IMR-90 (cell line): ENCODE data around the gene LY6G6D. TPM values are rescaled to one million over a fixed set of nuclear protein-coding genes. Genes with fewer than 3 reads are reported as not detected.

Experiments used
- ATAC-seq: fragments of 200-7000 bp; cut with Tn5 transposase; 2 replicates; pipeline ENCODE4 v1.9.1; 2020; ENCODE audit warnings: low read depth, mild to moderate bottlenecking, moderate library complexity
- BruUV-seq: library from RNA; stranded (reverse); fragments of 400-500 nt; replicated peaks from 2 replicates; lab custom pipeline; 2021; lab: Mats Ljungman, UMichigan
- CTCF ChIA-PET: fragments of 300-600 bp; formaldehyde crosslinking; extraction: SDS; loops from one replicate; lab custom pipeline; 2021; ENCODE audit warnings: antibody characterized with exemption; lab: Yijun Ruan, JAX
- POLR2A ChIA-PET: fragments of 300-600 bp; sonication (Branson Sonifier 250); formaldehyde crosslinking; loops from one replicate; lab custom pipeline; 2022; ENCODE audit warnings: antibody characterized with exemption; ENCODE audit not compliant: unreplicated experiment; lab: Charles Lee
- DNase-seq: peaks from one replicate; pipeline ENCODE4 v3.0.0; 2013
- H2AFZ ChIP-seq: replicated peaks from 2 replicates; pipeline ENCODE3; 2013; ENCODE audit warnings: low read length, mild to moderate bottlenecking; ENCODE audit not compliant: poor library complexity
- H2AK5ac ChIP-seq: 2 replicates; pipeline ENCODE4 v1.6.1; 2013; ENCODE audit warnings: low read depth, low read length, inconsistent platforms
- H2AK9ac ChIP-seq: replicated peaks from 2 replicates; pipeline ENCODE3; 2013; ENCODE audit warnings: mild to moderate bottlenecking, low read depth, low read length, moderate library complexity; ENCODE audit not compliant: poor library complexity
- H2BK120ac ChIP-seq: 2 replicates; pipeline ENCODE4 v1.6.1; 2013; ENCODE audit warnings: low read depth, low read length, inconsistent platforms
- H2BK15ac ChIP-seq: 3 replicates; pipeline ENCODE4 v1.6.1; 2013; ENCODE audit warnings: low read depth, low read length, inconsistent platforms
- H2BK20ac ChIP-seq: 2 replicates; pipeline ENCODE4 v1.6.1; 2013; ENCODE audit warnings: low read depth, mild to moderate bottlenecking, inconsistent platforms, low read length, moderate library complexity
- H2BK5ac ChIP-seq: 2 replicates; pipeline ENCODE4 v1.6.1; 2013; ENCODE audit warnings: mild to moderate bottlenecking, low read depth, low read length, inconsistent platforms; ENCODE audit not compliant: poor library complexity, severe bottlenecking
- H3K14ac ChIP-seq: replicated peaks from 2 replicates; pipeline ENCODE4 v1.6.1; 2013; ENCODE audit warnings: low read depth, low read length, inconsistent platforms
- H3K18ac ChIP-seq: 2 replicates; pipeline ENCODE4 v1.6.1; 2013; ENCODE audit warnings: low read depth, low read length, control low read depth
- H3K23ac ChIP-seq: 2 replicates; pipeline ENCODE4 v1.6.1; 2013; ENCODE audit warnings: low read depth, low read length, inconsistent platforms
- H3K27ac ChIP-seq: 2 replicates; pipeline ENCODE4 v1.5.1; 2013; ENCODE audit warnings: mild to moderate bottlenecking, control low read depth, low read length; ENCODE audit not compliant: insufficient read depth
- H3K27me3 ChIP-seq: 2 replicates; pipeline ENCODE4 v1.6.1; 2013; ENCODE audit warnings: low read length; ENCODE audit not compliant: control insufficient read depth, insufficient read depth
- H3K36me3 ChIP-seq: 2 replicates; pipeline ENCODE4 v1.6.1; 2013; ENCODE audit warnings: low read length, mixed read lengths; ENCODE audit not compliant: control insufficient read depth, insufficient read depth
- H3K4ac ChIP-seq: 2 replicates; pipeline ENCODE4 v1.6.1; 2013; ENCODE audit warnings: low read depth, low read length, inconsistent platforms
- H3K4me1 ChIP-seq: 2 replicates; pipeline ENCODE4 v1.6.1; 2013; ENCODE audit warnings: low read length, mixed read lengths; ENCODE audit not compliant: control insufficient read depth, insufficient read depth
- H3K4me2 ChIP-seq: 2 replicates; pipeline ENCODE4 v1.6.1; 2013; ENCODE audit warnings: low read depth, mild to moderate bottlenecking, control low read depth, low read length, moderate library complexity
- H3K4me3 ChIP-seq: 2 replicates; pipeline ENCODE4 v1.5.1; 2013; ENCODE audit warnings: low read depth, mild to moderate bottlenecking, control low read depth, low read length, moderate library complexity; ENCODE audit not compliant: insufficient read depth
- H3K56ac ChIP-seq: 2 replicates; pipeline ENCODE4 v1.6.1; 2013; ENCODE audit warnings: low read length, inconsistent platforms; ENCODE audit not compliant: insufficient read depth; ENCODE audit errors: extremely low read depth
- H3K79me1 ChIP-seq, 2 experiments: 2 replicates each; pipeline ENCODE4 v1.6.1; 2013; ENCODE audit warnings: low read length in 2 of 2, inconsistent platforms in 1 of 2, low read depth in 1 of 2
- H3K9ac ChIP-seq: 2 replicates; pipeline ENCODE4 v1.6.1; 2013; ENCODE audit warnings: low read depth, low read length, control low read depth
- H3K9me1 ChIP-seq: 2 replicates; pipeline ENCODE4 v1.6.1; 2013; ENCODE audit warnings: low read length, inconsistent platforms; ENCODE audit not compliant: insufficient read depth
- H3K9me3 ChIP-seq: 2 replicates; pipeline ENCODE4 v1.6.1; 2013; ENCODE audit warnings: low read length; ENCODE audit not compliant: control insufficient read depth, insufficient read depth
- H4K20me1 ChIP-seq: 2 replicates; pipeline ENCODE4 v1.6.1; 2013; ENCODE audit warnings: low read length, inconsistent platforms; ENCODE audit not compliant: insufficient read depth
- H4K5ac ChIP-seq: 2 replicates; pipeline ENCODE4 v1.6.1; 2013; ENCODE audit warnings: mild to moderate bottlenecking, low read depth, low read length, control low read depth
- H4K8ac ChIP-seq, 2 experiments: 2 replicates each; pipeline ENCODE4 v1.6.1; 2013; ENCODE audit warnings: low read depth in 2 of 2, low read length in 2 of 2, control low read depth in 1 of 2, inconsistent platforms in 1 of 2
- H4K91ac ChIP-seq: 2 replicates; pipeline ENCODE4 v1.6.1; 2013; ENCODE audit warnings: low read depth, low read length, inconsistent platforms; ENCODE audit not compliant: insufficient read depth
- BHLHE40 ChIP-seq: fragments of 150-350 bp; IDR thresholded peaks from 2 replicates; pipeline ENCODE4 v1.6.1; 2016; ENCODE audit warnings: mild to moderate bottlenecking, low read depth, low read length
- CHD1 ChIP-seq: IDR thresholded peaks from 2 replicates; pipeline ENCODE4 v1.6.1; 2012; ENCODE audit warnings: low read depth, low read length, improper control_type of control experiment
- CTCF ChIP-seq: conservative IDR thresholded peaks from 2 replicates; pipeline ENCODE4 v1.5.1; 2012; ENCODE audit warnings: mild to moderate bottlenecking, low read depth, low read length, improper control_type of control experiment
- FOS ChIP-seq: fragments of 150-350 bp; IDR thresholded peaks from 2 replicates; pipeline ENCODE4 v1.6.1; 2016; ENCODE audit warnings: low read depth, low read length
- MAFK ChIP-seq: IDR thresholded peaks from 2 replicates; pipeline ENCODE4 v1.6.1; 2012; ENCODE audit warnings: low read depth, low read length, improper control_type of control experiment
- MAZ ChIP-seq: IDR thresholded peaks from 2 replicates; pipeline ENCODE4 v1.6.1; 2012; ENCODE audit warnings: low read depth, mild to moderate bottlenecking, low read length, improper control_type of control experiment, moderate library complexity, borderline replicate concordance
- MXI1 ChIP-seq: IDR thresholded peaks from 2 replicates; pipeline ENCODE4 v1.6.1; 2012; ENCODE audit warnings: low read depth, mild to moderate bottlenecking, low read length, moderate library complexity, borderline replicate concordance
- NFE2L2 ChIP-seq: fragments of 150-350 bp; IDR thresholded peaks from 2 replicates; pipeline ENCODE4 v1.6.1; 2016; ENCODE audit warnings: low read depth, mild to moderate bottlenecking, low read length
- POLR2A ChIP-seq: IDR thresholded peaks from 2 replicates; pipeline ENCODE4 v1.6.1; 2012; ENCODE audit warnings: mild to moderate bottlenecking, low read depth, low read length
- RAD21 ChIP-seq: IDR thresholded peaks from 2 replicates; pipeline ENCODE4 v1.6.1; 2012; ENCODE audit warnings: low read length, improper control_type of control experiment
- RCOR1 ChIP-seq: IDR thresholded peaks from 2 replicates; pipeline ENCODE4 v1.6.1; 2012; ENCODE audit warnings: mild to moderate bottlenecking, low read length, improper control_type of control experiment; ENCODE audit not compliant: insufficient replicate concordance
- RFX5 ChIP-seq: IDR thresholded peaks from 2 replicates; pipeline ENCODE4 v1.8.0; 2012; ENCODE audit warnings: low read depth, mild to moderate bottlenecking, low read length, moderate library complexity
- SMC3 ChIP-seq: fragments of 150-350 bp; IDR thresholded peaks from 2 replicates; pipeline ENCODE4 v1.6.1; 2016; ENCODE audit warnings: low read depth, mild to moderate bottlenecking, antibody characterized with exemption, low read length, moderate library complexity
- WGBS, 2 experiments: methylation state at CpG; one replicate each; pipeline versions ENCODE4 v1.1.5 to v1.1.7; 2013; ENCODE audit warnings: missing lambda C conversion rate in 2 of 2; ENCODE audit not compliant: insufficient read length in 1 of 2; ENCODE audit errors: extremely low coverage in 2 of 2; 5-methylcytosine and 5-hydroxymethylcytosine counted together
- dilution Hi-C: fragments of 300-500 bp; cut with HindIII; formaldehyde crosslinking; loops from one replicate; pipeline ENCODE4 v1.14.3; 2018; ENCODE audit warnings: low sequenced_read_pairs; ENCODE audit not compliant: unreplicated experiment
- in situ Hi-C: fragments of 300-500 bp; cut with MboI; formaldehyde crosslinking; loops from 3 replicates; pipeline ENCODE4 v1.14.3; 2019; ENCODE audit warnings: low sequenced_read_pairs, inconsistent platforms, mixed read lengths
- intact Hi-C: fragments of 100-400 bp; cut with micrococcal nuclease; formaldehyde crosslinking; loops from 2 replicates; pipeline ENCODE4 v1.10.0; 2022
- polyA plus RNA-seq, 3 experiments: library from polyadenylated mRNA; depleted of rRNA; stranded (reverse); fragments of >200 nt; gene quantifications; 2 replicates each; pipeline ENCODE4 v1.2.3, GENCODE V29; 2012; ENCODE audit warnings: low replicate concordance in 1 of 3
- total RNA-seq: library from RNA; depleted of rRNA; stranded (reverse); fragments of >200 nt; gene quantifications from 2 replicates; pipeline ENCODE4 v1.2.3, GENCODE V29; 2012
- TF ChIP-seq, protein P1 (sequence below): fragments of 150-350 bp; IDR thresholded peaks from 2 replicates; pipeline ENCODE4 v1.6.1; 2016; ENCODE audit warnings: low read depth, mild to moderate bottlenecking, low read length, moderate library complexity, borderline replicate concordance
- TF ChIP-seq, protein P2 (sequence below): fragments of 150-350 bp; IDR thresholded peaks from 2 replicates; pipeline ENCODE4 v1.6.1; 2017; ENCODE audit warnings: mild to moderate bottlenecking, antibody characterized with exemption, low read length, low read depth

Gene LY6G6D
- total and polyA plus RNA-seq, 2 of the 4 experiments (the other 2 are of a cell fraction) = not detected

GRCh38 chr6:31741815-31742214 lies 26.7 kb downstream of the LY6G6D start (continued):
- TF ChIP-seq RFX5 = no peak

- Histone ChIP-seq H3K4me3 (no peak overlapping the region), H3K4me1 (peaks cover 5% of the 10 kb centered on the region), H3K9me1 (peaks cover 7% of the 10 kb centered on the region), H3K18ac (no peak overlapping the region), H3K56ac (no peak overlapping the region), H3K36me3 (peaks cover 3% of the 10 kb centered on the region), H4K20me1 (no peaks in the 10 kb centered on the region), H3K14ac (no peak overlapping the region), H4K5ac (no peak overlapping the region), H3K27ac (no peak overlapping the region), H3K23ac (no peak overlapping the region), H3K27me3 (no peaks in the 10 kb centered on the region), H3K79me1 (peaks cover 6 to 31% of the 10 kb centered on the region in 2 experiments; a peak in 3 of 4 replicates), H2BK15ac (no peak overlapping the region), H3K4ac (no peak overlapping the region), H4K8ac (no peak overlapping the region), H3K4me2 (no peak overlapping the region), H2BK120ac (no peak overlapping the region), H2AFZ (no peak overlapping the region), H3K9ac (no peak overlapping the region), H2BK20ac (no peak overlapping the region), H2BK5ac (no peak overlapping the region), H4K91ac (no peak overlapping the region), H2AK5ac (no peak overlapping the region), H3K9me3 (no peaks in the 10 kb centered on the region), H2AK9ac (no peak overlapping the region)
- intact Hi-C loops (no loop called here), in situ Hi-C loops (no loop called here), dilution Hi-C loops (no loop called here)
- CTCF ChIA-PET = no interaction called here
- 100% methylated on average over 2 of the region's 3 CpGs; no CpG with 5 or more reads in 1 of the 2 experiments for WGBS, 2 experiments
- ATAC-seq (no peak), DNase-seq (no peak)
- BruUV-seq = no TSS peak
- POLR2A ChIA-PET = no interaction called here
- TF ChIP-seq NFE2L2 (no peak), CTCF (no peak), MXI1 (no peak), MAFK (no peak), CHD1 (no peak), MAZ (no peak), RCOR1 (no peak), BHLHE40 (no peak), SMC3 (no peak), FOS (no peak), RAD21 (no peak), POLR2A (no peak), RFX5 (no peak)
- TF ChIP-seq, protein P1, sequence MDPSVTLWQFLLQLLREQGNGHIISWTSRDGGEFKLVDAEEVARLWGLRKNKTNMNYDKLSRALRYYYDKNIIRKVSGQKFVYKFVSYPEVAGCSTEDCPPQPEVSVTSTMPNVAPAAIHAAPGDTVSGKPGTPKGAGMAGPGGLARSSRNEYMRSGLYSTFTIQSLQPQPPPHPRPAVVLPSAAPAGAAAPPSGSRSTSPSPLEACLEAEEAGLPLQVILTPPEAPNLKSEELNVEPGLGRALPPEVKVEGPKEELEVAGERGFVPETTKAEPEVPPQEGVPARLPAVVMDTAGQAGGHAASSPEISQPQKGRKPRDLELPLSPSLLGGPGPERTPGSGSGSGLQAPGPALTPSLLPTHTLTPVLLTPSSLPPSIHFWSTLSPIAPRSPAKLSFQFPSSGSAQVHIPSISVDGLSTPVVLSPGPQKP = no peak
- TF ChIP-seq, protein P2, sequence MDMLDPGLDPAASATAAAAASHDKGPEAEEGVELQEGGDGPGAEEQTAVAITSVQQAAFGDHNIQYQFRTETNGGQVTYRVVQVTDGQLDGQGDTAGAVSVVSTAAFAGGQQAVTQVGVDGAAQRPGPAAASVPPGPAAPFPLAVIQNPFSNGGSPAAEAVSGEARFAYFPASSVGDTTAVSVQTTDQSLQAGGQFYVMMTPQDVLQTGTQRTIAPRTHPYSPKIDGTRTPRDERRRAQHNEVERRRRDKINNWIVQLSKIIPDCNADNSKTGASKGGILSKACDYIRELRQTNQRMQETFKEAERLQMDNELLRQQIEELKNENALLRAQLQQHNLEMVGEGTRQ = no peak
These were observed 27.7 kb downstream of the LY6G6D start for GRCh38 chr6:31742894-31743293.
